Neutrophil (primary cell): ENCODE results near the gene PREX1.
A peak's percentile ranks its signal among the peaks of the same experiment; 100 is the strongest.

Source experiments
- H3K27ac ChIP-seq: fragments of 200-600 bp; sonication (generic); 2 replicates; pipeline ENCODE4 v1.5.1; 2016; ENCODE audit warnings: mild to moderate bottlenecking, moderate library complexity
- H3K27me3 ChIP-seq: fragments of 200-600 bp; sonication (generic); 2 replicates; pipeline ENCODE4 v1.6.0; 2016; ENCODE audit warnings: mild to moderate bottlenecking
- H3K36me3 ChIP-seq: fragments of 200-600 bp; sonication (generic); 2 replicates; pipeline ENCODE4 v1.5.1; 2017
- H3K4me1 ChIP-seq, 2 experiments: fragments of 200-600 bp in 1 of 2; sonication (generic) in 1 of 2; 1 replicate in 1 of 2; 2 replicates in 1 of 2; pipeline versions ENCODE4 v1.5.1 to v1.6.1; 2013 to 2016; ENCODE audit warnings: low read depth in 1 of 2, low read length in 1 of 2, mild to moderate bottlenecking in 1 of 2, moderate library complexity in 1 of 2; ENCODE audit not compliant: control insufficient read depth in 1 of 2, insufficient read depth in 1 of 2
- H3K4me3 ChIP-seq, 2 experiments: fragments of 200-600 bp in 1 of 2; sonication (generic) in 1 of 2; 1 replicate in 1 of 2; 2 replicates in 1 of 2; pipeline ENCODE4 v1.5.1; 2013 to 2016; ENCODE audit warnings: low read depth in 1 of 2, low read length in 1 of 2, mild to moderate bottlenecking in 1 of 2, moderate library complexity in 1 of 2
- H3K9me3 ChIP-seq: fragments of 200-600 bp; sonication (generic); 2 replicates; pipeline ENCODE4 v1.5.1; 2016
- CTCF ChIP-seq: fragments of 200-600 bp; sonication (generic); IDR thresholded peaks from 2 replicates; pipeline ENCODE4 v1.5.1; 2016; ENCODE audit warnings: antibody characterized with exemption

PREX1 gene

DNA sequence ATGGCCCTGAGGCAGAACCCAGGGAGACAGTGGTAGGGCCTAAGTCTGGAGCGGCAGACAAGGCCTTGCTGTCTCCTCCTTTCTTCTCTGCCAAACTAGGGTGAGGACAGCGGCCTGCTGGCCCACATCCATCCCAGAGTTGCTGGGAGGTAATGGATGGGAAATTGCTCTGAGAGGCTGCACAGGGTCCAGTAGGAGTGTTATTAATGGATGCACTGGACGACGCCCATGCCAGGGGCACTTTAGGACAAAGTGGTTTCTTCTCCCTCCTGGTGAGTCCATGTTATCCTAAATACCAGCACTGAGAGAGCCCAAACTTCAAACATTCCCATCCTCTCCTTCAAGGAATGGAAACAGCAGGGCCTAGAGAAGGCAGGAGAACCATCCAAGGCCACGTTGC, 28.3 kb upstream of the PREX1 start:
- peak overlapping the region; percentile 48 for H3K27ac ChIP-seq
- H3K9me3 ChIP-seq = no peaks in the 10 kb centered on the region
- H3K4me1 ChIP-seq = peaks cover 12 to 14% of the 10 kb centered on the region in 2 experiments
- no peaks in the 10 kb centered on the region for H3K36me3 ChIP-seq
- no peaks in the 10 kb centered on the region for H3K27me3 ChIP-seq
- no peak for TF ChIP-seq CTCF
- no peak overlapping the region for H3K4me3 ChIP-seq

- no peak overlapping the region for H3K27ac ChIP-seq
Observed at GRCh38 chr20:48855046-48855445, 27.2 kb upstream of the PREX1 start.

GRCh38 chr20:48852609-48853008, 24.8 kb upstream of the PREX1 start:
- Histone ChIP-seq H3K27ac (no peak overlapping the region), H3K4me3 (no peak overlapping the region), H3K9me3 (no peaks in the 10 kb centered on the region), H3K4me1 (peaks cover 5 to 7% of the 10 kb centered on the region in 2 experiments), H3K36me3 (no peaks in the 10 kb centered on the region), H3K27me3 (no peaks in the 10 kb centered on the region)
- no peak for TF ChIP-seq CTCF

More at GRCh38 chr20:48855046-48855445, 27.2 kb upstream of the PREX1 start:
- no peak for TF ChIP-seq CTCF
- H3K9me3 ChIP-seq = no peaks in the 10 kb centered on the region
- H3K4me3 ChIP-seq = no peak overlapping the region
- no peaks in the 10 kb centered on the region for H3K36me3 ChIP-seq
- H3K4me1 ChIP-seq = peaks cover 6 to 7% of the 10 kb centered on the region in 2 experiments
- no peaks in the 10 kb centered on the region for H3K27me3 ChIP-seq

DNA sequence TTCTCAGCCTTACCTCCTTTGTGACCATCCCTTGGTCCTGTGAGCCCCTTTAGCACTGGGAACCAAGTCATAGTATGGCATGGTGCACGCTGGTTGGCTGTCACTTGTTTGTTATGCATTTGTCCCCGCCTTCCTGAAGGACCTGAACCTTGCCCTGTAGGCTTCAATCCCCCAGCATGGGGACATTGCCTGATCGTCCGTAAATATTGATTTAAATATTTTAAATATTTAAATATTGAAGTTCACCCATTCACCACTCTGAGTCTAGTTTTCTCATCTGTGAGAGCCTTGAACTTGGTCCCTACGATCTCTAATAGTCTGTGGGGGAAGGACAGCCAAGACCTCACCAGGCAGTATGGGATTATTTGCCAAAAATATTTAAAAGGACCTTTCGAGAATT, 23.8 kb upstream of the PREX1 start:
- Histone ChIP-seq H3K36me3 (no peaks in the 10 kb centered on the region), H3K4me1 (peaks cover 4% of the 10 kb centered on the region in 2 experiments), H3K27ac (no peak overlapping the region), H3K27me3 (no peaks in the 10 kb centered on the region), H3K9me3 (no peaks in the 10 kb centered on the region), H3K4me3 (no peak overlapping the region)
- TF ChIP-seq CTCF = no peak

GRCh38 chr20:48850977-48851299, 23.1 kb upstream of the PREX1 start:
- H3K36me3 ChIP-seq = no peaks in the 10 kb centered on the region
- no peaks in the 10 kb centered on the region for H3K4me1 ChIP-seq
- TF ChIP-seq CTCF = no peak
- H3K4me3 ChIP-seq = no peak overlapping the region
- H3K27me3 ChIP-seq = no peaks in the 10 kb centered on the region
- no peak overlapping the region for H3K27ac ChIP-seq
- H3K9me3 ChIP-seq = no peaks in the 10 kb centered on the region
